AG10803 (cell line): ENCODE data around the gene RAMAC.
A peak's percentile ranks its signal among the peaks of the same experiment; 100 is the strongest.

Experiments used
- DNase-seq: peaks from one replicate; pipeline ENCODE4 v3.0.0; 2010; ENCODE audit warnings: low read depth
- H3K4me3 ChIP-seq: 2 replicates; pipeline ENCODE4 v1.5.1; 2011; ENCODE audit warnings: mild to moderate bottlenecking, low read length, control low read depth
- TF ChIP-seq, protein P1 (sequence below): conservative IDR thresholded peaks from 2 replicates; pipeline ENCODE4 v1.5.1; 2011; ENCODE audit warnings: mild to moderate bottlenecking, low read length, control low read depth, inconsistent platforms

Gene RAMAC

DNA sequence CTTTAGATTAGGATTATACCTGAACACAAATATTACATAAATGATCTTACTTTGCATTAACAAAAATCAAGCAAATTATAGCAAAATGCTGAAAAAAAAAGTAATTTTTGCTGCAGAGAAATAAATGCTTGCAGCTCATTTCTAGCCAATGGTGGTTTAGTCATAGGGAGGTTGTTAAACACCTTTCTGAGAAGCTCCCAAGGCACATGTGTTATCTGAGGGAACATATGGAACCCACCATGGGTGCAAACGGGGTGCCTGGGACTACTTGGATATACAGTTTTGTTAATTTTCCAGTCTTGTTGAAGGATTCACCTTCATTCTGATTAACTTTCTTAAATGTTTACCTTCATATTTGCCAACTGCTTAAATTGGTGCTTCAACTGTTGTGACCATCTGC, 8.9 kb upstream of the RAMAC start:
- TF ChIP-seq, protein P1, sequence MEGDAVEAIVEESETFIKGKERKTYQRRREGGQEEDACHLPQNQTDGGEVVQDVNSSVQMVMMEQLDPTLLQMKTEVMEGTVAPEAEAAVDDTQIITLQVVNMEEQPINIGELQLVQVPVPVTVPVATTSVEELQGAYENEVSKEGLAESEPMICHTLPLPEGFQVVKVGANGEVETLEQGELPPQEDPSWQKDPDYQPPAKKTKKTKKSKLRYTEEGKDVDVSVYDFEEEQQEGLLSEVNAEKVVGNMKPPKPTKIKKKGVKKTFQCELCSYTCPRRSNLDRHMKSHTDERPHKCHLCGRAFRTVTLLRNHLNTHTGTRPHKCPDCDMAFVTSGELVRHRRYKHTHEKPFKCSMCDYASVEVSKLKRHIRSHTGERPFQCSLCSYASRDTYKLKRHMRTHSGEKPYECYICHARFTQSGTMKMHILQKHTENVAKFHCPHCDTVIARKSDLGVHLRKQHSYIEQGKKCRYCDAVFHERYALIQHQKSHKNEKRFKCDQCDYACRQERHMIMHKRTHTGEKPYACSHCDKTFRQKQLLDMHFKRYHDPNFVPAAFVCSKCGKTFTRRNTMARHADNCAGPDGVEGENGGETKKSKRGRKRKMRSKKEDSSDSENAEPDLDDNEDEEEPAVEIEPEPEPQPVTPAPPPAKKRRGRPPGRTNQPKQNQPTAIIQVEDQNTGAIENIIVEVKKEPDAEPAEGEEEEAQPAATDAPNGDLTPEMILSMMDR = no peak
- DNase-seq = no peak
- H3K4me3 ChIP-seq = no peak overlapping the region

DNA sequence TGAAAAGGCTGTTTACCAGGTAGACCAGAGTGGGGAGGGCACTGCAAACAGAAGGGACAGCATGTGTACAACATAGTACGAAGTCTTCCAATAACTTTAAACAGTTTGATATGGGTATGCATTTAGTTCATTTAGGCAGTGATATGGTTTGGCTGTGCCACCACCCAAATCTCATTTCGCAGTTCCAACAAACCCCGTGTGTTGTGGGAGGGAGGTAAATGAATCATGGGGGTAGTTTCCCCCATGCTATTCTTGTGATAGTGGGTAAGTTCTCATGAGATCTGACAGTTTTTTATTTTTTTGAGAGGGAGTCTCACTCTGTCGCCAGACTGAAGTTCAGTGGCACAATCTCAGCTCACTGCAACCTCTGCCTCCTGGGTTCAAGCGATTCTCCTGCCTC, 7.6 kb upstream of the RAMAC start:
- no peak for DNase-seq
- TF ChIP-seq, protein P1 = no peak
- no peak overlapping the region for H3K4me3 ChIP-seq

DNA sequence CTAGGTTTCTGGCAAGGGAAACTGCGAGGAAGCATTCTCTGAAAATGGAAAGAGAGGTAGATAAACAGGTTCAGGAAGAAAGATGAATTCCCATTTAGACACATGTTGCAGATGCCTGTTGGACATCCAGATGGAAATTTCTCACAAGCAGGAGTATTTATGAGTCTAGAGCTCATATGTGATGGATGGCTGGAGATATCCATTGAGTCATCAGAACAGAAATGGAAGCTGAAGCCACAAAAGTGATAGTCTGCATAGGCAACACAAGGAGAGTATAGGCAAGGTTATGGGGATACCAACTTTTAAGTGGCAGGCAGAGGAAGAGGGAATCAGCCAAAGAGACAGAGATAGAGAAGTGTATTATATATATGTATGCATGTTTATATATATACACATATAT, 6.3 kb upstream of the RAMAC start:
- TF ChIP-seq, protein P1 = no peak
- no peak overlapping the region for H3K4me3 ChIP-seq
- DNase-seq = no peak

DNA sequence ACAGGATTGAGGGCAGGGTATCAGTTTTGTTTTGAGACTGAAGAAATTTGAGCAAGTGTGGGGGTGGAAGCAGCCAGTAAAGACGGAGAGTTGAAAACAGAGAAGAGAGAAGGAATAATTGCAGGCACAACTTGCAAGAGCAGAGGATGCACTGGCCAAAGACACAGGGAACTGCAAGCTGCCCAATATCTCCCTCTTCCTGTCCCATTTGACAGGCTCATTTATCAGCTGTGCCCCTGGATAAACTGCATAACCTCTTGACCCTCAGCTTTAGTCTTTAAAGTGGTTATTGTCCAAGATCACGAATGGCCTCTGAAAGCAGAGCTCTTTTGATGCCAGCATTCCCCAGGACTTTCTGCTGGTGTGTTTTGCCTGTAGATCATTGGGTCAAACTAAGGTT, 5.0 kb upstream of the RAMAC start:
- DNase-seq = no peak
- TF ChIP-seq, protein P1 = no peak
- no peak overlapping the region for H3K4me3 ChIP-seq

DNA sequence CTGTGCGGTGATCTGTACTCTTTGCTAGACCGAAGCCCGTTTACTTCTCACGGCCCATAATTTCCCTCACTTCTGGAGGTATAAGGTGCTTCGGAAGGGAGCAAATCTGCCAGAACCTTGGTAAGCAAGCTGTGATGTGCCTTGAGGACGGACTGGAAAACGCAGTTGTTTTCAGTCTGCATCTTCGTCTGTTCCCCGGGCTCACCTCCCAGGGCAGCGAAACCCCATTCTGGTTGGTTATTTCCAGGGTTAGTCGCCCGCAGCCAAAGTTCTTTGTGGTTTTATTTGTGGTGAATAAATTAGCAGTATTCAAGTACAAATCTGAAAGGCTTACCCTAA, 401 bp downstream of the RAMAC start:
- TF ChIP-seq, protein P1 = no peak
- peak; percentile 15 for DNase-seq
- H3K4me3 ChIP-seq = peak overlapping the region; percentile 100

DNA sequence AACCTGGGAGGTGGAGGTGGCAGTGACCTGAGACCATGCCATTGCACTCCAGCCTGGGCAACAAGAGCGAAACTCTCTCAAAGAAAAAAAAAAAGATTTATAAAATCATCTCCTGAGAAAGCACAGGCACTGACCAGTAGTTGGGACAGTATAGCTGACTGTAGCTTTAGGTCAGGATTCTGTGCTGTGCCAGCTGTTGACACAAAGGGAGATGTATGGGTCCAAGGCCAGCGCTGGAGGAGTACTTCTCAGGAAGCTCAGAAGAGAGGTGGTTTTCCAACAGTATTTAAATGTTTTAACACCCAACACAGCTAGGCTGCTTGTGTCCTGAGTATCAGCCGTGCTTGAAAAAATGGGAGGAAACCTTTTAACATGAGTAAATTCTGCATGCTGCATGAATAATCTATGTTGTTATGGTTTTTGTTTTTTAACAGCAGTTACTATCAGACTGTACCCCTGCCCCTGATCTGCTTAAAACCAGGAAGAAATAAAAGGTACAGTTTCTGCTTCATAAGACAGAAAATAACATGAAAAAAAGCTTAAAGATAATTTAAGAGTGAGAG, 6.5 kb downstream of the RAMAC start:
- DNase-seq = no peak
- TF ChIP-seq, protein P1 = no peak
- H3K4me3 ChIP-seq = no peak overlapping the region

DNA sequence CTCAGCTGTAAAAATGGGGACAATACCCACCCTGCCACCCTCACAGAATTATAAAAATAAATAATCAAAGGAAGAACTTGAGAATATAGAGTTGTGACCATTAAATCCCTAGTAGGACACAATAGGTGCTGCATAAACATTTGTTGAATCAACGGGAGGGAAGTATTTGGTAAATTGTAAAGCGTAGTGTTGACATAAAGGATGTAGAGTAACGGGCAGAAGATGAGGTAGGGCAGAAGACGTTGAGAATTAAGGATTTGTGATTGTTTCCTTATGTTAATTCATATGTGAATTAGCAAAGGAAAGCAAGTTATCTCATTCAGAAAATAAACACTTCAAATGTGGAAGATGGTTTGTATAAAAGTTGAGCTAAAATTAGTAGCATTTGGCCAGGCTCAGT, 7.1 kb downstream of the RAMAC start:
- TF ChIP-seq, protein P1 = no peak
- H3K4me3 ChIP-seq = no peak overlapping the region
- no peak for DNase-seq
